Kidney epithelial cell (primary cell): ENCODE measurements around the gene RPL3. TPM values are rescaled to one million over a fixed set of nuclear protein-coding genes. Genes with fewer than 3 reads are reported as not detected.

Experiments used
- DNase-seq: peaks from one replicate; pipeline ENCODE4 v3.0.0-alpha.2; 2010; ENCODE audit warnings: low read depth
- H3K27me3 ChIP-seq: 2 replicates; pipeline ENCODE4 v1.6.0; 2011; ENCODE audit warnings: low read length; ENCODE audit not compliant: control insufficient read depth, insufficient read depth
- H3K36me3 ChIP-seq: 2 replicates; pipeline ENCODE4 v1.5.1; 2011; ENCODE audit warnings: low read length; ENCODE audit not compliant: control insufficient read depth, insufficient read depth
- H3K4me3 ChIP-seq: 2 replicates; pipeline ENCODE4 v1.5.1; 2011; ENCODE audit warnings: low read depth, mild to moderate bottlenecking, control low read depth, low read length
- CTCF ChIP-seq: IDR thresholded peaks from 2 replicates; pipeline ENCODE4 v1.5.1; 2011; ENCODE audit warnings: mild to moderate bottlenecking, moderate library complexity, low read length, control low read depth, inconsistent platforms; ENCODE audit not compliant: insufficient read depth, poor library complexity, severe bottlenecking
- total RNA-seq: library from RNA; depleted of rRNA; stranded (reverse); fragments of >200 nt; gene quantifications from 2 replicates; pipeline ENCODE4 v1.2.3, GENCODE V29; 2015

RPL3 gene
- total RNA-seq, 1 donor from 2014 or later = 2,742 TPM

DNA sequence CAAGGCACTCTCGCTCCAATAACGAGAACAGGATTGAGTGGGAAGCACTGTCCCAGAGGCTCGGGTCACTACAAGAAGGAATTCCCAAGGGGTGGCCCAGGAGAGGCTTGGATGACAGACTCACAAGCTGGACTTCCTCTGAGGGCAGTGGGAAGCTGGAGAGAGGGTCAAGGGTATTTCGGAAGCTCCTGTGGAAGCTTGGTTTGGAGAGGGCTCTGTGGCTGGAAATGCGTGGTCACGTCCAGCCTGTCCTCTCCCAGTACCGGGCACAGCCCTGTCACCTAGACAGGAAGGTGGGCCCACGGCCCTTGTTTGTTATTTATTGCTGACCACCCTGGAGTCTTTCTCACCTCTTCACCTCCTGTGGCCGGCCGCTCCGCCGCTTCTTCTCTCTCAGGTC is 35.7 kb upstream of the RPL3 start:
- no peaks in the 10 kb centered on the region for H3K27me3 ChIP-seq
- H3K4me3 ChIP-seq = no peak overlapping the region
- H3K36me3 ChIP-seq = no peaks in the 10 kb centered on the region
- TF ChIP-seq CTCF = no peak
- DNase-seq = no peak

DNA sequence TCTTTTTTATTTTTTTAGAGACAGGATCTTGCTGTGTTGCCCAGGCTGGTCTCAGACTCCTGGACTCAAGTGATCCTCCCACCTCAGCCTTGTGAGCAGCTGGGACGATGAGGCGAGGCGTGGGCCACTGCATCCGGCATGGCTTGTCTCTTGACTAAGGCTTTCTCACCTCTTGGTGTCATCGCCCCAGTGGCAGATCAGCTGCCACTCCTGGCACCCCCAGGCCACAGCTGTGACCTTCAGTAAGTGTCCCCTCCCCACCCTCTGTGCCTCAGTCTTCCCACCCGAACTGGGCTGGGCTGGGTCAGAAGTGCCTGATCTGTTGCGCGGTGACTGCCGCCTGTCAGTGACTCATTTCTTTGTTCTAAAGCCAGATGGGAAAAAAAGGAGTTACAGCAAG is 33.9 kb upstream of the RPL3 start:
- H3K36me3 ChIP-seq = no peaks in the 10 kb centered on the region
- H3K27me3 ChIP-seq = no peaks in the 10 kb centered on the region
- DNase-seq = no peak
- TF ChIP-seq CTCF = no peak
- H3K4me3 ChIP-seq = no peak overlapping the region

DNA sequence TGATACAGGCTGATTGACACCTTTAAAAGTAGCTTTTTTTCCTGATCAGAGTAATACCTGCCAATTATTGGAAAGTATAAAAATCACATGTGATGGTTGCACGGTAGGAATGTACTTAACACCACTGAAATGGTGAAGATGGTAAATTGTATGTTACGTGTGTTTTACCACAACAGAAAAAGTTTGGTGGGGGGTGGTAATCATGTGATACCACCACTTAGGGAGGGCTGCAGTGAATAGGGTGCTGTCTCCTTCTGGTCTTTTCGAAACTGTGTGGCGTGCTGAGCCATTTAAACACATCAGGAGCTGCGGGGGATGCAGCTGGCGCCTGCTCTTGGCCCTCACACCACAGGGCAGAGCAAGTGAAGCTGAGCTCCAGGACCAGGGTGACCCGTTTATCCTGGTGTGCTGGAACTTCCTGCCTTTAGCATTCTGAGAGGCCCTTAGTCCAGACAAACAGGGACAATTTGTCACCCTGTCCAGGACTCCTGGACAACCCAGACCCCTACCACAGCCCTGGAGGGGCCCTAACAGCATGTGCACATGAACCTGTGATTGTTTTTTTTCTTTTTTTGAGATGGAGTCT is 33.0 kb upstream of the RPL3 start:
- DNase-seq = no peak
- TF ChIP-seq CTCF = no peak
- H3K4me3 ChIP-seq = no peak overlapping the region

DNA sequence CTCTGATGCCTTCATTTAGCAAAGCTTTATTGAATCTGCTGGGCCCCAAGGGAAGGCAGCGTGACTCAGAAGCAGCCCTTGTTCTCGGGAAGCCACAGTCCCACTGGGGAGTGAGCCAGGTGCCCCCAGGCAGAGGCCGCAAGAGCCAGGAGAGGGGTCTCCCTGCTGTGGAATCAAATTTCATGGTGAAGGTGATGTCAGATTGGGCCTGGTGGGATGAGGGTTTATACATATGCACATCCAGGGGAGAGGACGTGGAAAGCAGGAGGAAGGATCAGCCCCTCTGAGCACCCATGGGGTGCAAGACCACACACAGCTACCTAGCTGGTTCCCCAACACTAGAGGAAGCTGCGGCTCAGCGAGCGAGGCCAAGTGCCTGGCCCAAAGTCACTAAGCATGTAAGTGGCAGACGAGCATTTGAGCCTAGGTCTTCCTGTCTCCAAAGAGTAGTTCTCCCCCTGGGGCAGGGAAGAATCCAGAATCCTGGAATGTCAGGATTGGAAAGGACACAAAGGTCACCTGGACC is 32.3 kb upstream of the RPL3 start:
- DNase-seq = no peak
- H3K27me3 ChIP-seq = no peaks in the 10 kb centered on the region
- no peak overlapping the region for H3K4me3 ChIP-seq
- no peaks in the 10 kb centered on the region for H3K36me3 ChIP-seq
- TF ChIP-seq CTCF = no peak

More for the DNA sequence above, 33.0 kb upstream of the RPL3 start:
- Histone ChIP-seq H3K27me3 (no peaks in the 10 kb centered on the region), H3K36me3 (no peaks in the 10 kb centered on the region)

GRCh38 chr22:39350757-39351688 is 31.6 kb upstream of the RPL3 start:
- TF ChIP-seq CTCF = no peak

More at GRCh38 chr22:39350757-39351688, 31.6 kb upstream of the RPL3 start:
- H3K27me3 ChIP-seq = no peaks in the 10 kb centered on the region
- no peaks in the 10 kb centered on the region for H3K36me3 ChIP-seq
- no peak for DNase-seq
- peak overlapping the region; percentile 44 for H3K4me3 ChIP-seq
